ENCODE results near the gene DCAF10.
"Not testable (repeated sequence)": the region's sequence is repeated elsewhere in the genome, so short reads cannot be mapped to it uniquely, and the experiment has no call there.

The DCAF10 gene

GRCh38 chr9:37796232-37796631 is 4.4 kb upstream of the DCAF10 start:
- no peak for DNase-seq

- no peak for DNase-seq
Observed at GRCh38 chr9:37798677-37799076, 1.9 kb upstream of the DCAF10 start.

GRCh38 chr9:37801287-37801850 is 772 bp downstream of the DCAF10 start:
- no peak for DNase-seq

GRCh38 chr9:37801959-37802711 is 1.5 kb downstream of the DCAF10 start:
- DNase-seq = no peak

GRCh38 chr9:37806271-37806670 is 5.7 kb downstream of the DCAF10 start:
- no peak for DNase-seq

- not testable (repeated sequence) for DNase-seq
Observed at GRCh38 chr9:37809676-37810075, 9.1 kb downstream of the DCAF10 start.

GRCh38 chr9:37811906-37812476 is 11.4 kb downstream of the DCAF10 start:
- no peak for DNase-seq

GRCh38 chr9:37812773-37813379 is 12.3 kb downstream of the DCAF10 start:
- DNase-seq = no peak

GRCh38 chr9:37818849-37819248 is 18.3 kb downstream of the DCAF10 start:
- DNase-seq = no peak

GRCh38 chr9:37820142-37820541 is 19.5 kb downstream of the DCAF10 start:
- no peak for DNase-seq

- not testable (repeated sequence) for DNase-seq
Observed at GRCh38 chr9:37825174-37825573, 24.6 kb downstream of the DCAF10 start.

- DNase-seq = no peak
Observed at GRCh38 chr9:37827483-37828165, 27.0 kb downstream of the DCAF10 start.

GRCh38 chr9:37835821-37836220 is 35.2 kb downstream of the DCAF10 start:
- DNase-seq = no peak

GRCh38 chr9:37836386-37836785 is 35.8 kb downstream of the DCAF10 start:
- no peak for DNase-seq

GRCh38 chr9:37839496-37840461 is 39.2 kb downstream of the DCAF10 start:
- no peak for DNase-seq

GRCh38 chr9:37840560-37841194 is 40.1 kb downstream of the DCAF10 start:
- no peak for DNase-seq

- no peak for DNase-seq
Observed at GRCh38 chr9:37852222-37852621, 51.6 kb downstream of the DCAF10 start.

- no peak for DNase-seq
Observed at GRCh38 chr9:37856551-37856950, 56.0 kb downstream of the DCAF10 start.

- DNase-seq = no peak
Observed at GRCh38 chr9:37859043-37859442, 58.4 kb downstream of the DCAF10 start.

- no peak for DNase-seq
Observed at GRCh38 chr9:37862530-37862929, 61.9 kb downstream of the DCAF10 start.

GRCh38 chr9:37870081-37870798 is 69.6 kb downstream of the DCAF10 start:
- no peak for DNase-seq

Data from NCI-H774 (cell line).